ENCODE measurements around the gene DCBLD1.

DNA sequence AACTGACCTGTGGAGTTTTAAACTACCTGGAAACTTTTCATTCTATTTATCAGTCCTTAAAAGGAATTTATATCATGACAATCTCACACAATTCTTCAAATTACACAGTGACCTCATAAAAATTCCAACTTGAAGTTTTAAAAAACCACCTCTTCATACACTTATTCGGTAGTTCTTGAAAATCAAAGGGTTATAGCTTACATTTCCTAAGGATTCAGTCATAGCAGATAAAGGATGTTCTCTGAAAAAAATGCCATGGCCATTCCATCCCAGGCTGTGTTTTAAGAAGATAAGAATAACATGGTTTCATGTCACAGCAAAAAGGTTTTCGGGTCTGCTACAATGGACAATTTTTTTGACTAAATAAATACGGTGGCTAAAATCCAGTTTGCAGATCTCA, 78.7 kb downstream of the DCBLD1 start:
- TF ChIP-seq, protein P1, sequence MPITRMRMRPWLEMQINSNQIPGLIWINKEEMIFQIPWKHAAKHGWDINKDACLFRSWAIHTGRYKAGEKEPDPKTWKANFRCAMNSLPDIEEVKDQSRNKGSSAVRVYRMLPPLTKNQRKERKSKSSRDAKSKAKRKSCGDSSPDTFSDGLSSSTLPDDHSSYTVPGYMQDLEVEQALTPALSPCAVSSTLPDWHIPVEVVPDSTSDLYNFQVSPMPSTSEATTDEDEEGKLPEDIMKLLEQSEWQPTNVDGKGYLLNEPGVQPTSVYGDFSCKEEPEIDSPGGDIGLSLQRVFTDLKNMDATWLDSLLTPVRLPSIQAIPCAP (CRISPR knock-in tag; IDR thresholded peaks at IDR 0.05; ENCODE audit: low read depth) = no peak
- TF ChIP-seq ZSCAN12 (CRISPR knock-in tag; IDR thresholded peaks at IDR 0.05) (no peak), ISX (CRISPR knock-in tag; conservative IDR thresholded peaks at IDR 0.05) (no peak), HDAC2 (CRISPR knock-in tag; IDR thresholded peaks at IDR 0.05) (no peak), JUN (CRISPR knock-in tag; IDR thresholded peaks at IDR 0.05) (no peak), POLR2A (IDR thresholded peaks at IDR 0.05; ENCODE audit: insufficient read depth in 1 of 2, low read depth in 2 of 2, low read length in 2 of 2) (no peak), ARNT (IDR thresholded peaks at IDR 0.05) (no peak), ZNF816 (CRISPR knock-in tag; IDR thresholded peaks at IDR 0.05; ENCODE audit: borderline replicate concordance) (no peak)
- TF ChIP-seq, protein P2, sequence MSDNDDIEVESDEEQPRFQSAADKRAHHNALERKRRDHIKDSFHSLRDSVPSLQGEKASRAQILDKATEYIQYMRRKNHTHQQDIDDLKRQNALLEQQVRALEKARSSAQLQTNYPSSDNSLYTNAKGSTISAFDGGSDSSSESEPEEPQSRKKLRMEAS (IDR thresholded peaks at IDR 0.05) = no peak
- TF ChIP-seq, protein P3, sequence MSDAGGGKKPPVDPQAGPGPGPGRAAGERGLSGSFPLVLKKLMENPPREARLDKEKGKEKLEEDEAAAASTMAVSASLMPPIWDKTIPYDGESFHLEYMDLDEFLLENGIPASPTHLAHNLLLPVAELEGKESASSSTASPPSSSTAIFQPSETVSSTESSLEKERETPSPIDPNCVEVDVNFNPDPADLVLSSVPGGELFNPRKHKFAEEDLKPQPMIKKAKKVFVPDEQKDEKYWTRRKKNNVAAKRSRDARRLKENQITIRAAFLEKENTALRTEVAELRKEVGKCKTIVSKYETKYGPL (CRISPR knock-in tag; IDR thresholded peaks at IDR 0.05) = no peak
- TF ChIP-seq, protein P4, sequence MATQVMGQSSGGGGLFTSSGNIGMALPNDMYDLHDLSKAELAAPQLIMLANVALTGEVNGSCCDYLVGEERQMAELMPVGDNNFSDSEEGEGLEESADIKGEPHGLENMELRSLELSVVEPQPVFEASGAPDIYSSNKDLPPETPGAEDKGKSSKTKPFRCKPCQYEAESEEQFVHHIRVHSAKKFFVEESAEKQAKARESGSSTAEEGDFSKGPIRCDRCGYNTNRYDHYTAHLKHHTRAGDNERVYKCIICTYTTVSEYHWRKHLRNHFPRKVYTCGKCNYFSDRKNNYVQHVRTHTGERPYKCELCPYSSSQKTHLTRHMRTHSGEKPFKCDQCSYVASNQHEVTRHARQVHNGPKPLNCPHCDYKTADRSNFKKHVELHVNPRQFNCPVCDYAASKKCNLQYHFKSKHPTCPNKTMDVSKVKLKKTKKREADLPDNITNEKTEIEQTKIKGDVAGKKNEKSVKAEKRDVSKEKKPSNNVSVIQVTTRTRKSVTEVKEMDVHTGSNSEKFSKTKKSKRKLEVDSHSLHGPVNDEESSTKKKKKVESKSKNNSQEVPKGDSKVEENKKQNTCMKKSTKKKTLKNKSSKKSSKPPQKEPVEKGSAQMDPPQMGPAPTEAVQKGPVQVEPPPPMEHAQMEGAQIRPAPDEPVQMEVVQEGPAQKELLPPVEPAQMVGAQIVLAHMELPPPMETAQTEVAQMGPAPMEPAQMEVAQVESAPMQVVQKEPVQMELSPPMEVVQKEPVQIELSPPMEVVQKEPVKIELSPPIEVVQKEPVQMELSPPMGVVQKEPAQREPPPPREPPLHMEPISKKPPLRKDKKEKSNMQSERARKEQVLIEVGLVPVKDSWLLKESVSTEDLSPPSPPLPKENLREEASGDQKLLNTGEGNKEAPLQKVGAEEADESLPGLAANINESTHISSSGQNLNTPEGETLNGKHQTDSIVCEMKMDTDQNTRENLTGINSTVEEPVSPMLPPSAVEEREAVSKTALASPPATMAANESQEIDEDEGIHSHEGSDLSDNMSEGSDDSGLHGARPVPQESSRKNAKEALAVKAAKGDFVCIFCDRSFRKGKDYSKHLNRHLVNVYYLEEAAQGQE (IDR thresholded peaks at IDR 0.05; ENCODE audit: borderline replicate concordance in 1 of 2, low read depth in 1 of 2, low read length in 2 of 2) = no peak
- TF ChIP-seq, protein P5, sequence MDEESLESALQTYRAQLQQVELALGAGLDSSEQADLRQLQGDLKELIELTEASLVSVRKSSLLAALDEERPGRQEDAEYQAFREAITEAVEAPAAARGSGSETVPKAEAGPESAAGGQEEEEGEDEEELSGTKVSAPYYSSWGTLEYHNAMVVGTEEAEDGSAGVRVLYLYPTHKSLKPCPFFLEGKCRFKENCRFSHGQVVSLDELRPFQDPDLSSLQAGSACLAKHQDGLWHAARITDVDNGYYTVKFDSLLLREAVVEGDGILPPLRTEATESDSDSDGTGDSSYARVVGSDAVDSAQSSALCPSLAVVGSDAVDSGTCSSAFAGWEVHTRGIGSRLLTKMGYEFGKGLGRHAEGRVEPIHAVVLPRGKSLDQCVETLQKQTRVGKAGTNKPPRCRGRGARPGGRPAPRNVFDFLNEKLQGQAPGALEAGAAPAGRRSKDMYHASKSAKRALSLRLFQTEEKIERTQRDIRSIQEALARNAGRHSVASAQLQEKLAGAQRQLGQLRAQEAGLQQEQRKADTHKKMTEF (CRISPR knock-in tag; IDR thresholded peaks at IDR 0.05) = no peak
